Measurements from ENCODE around the gene SPRY4.

SPRY4 gene

GRCh38 chr5:142323480-142324135 lies 1.2 kb downstream of the SPRY4 start:
- H4K20me1 ChIP-seq (ENCODE audit: insufficient read depth, low read length), result no peaks in the 10 kb centered on the region
- no peaks in the 10 kb centered on the region for H3K9me3 ChIP-seq (replicated peaks; ENCODE audit: insufficient read depth, low read length)
- peaks cover 3% of the 10 kb centered on the region; the same call in 1 of the 2 replicates for H3K4me1 ChIP-seq (ENCODE audit: low read length)
- no peaks in the 10 kb centered on the region for H3K36me3 ChIP-seq (replicated peaks; ENCODE audit: insufficient read depth, low read length)
- no peaks in the 10 kb centered on the region for H3K79me2 ChIP-seq (ENCODE audit: low read length)
- no peak overlapping the region for H2AFZ ChIP-seq (ENCODE audit: low read length)
- no peaks in the 10 kb centered on the region for H3K27me3 ChIP-seq (replicated peaks; ENCODE audit: insufficient read depth, low read length)
- peak overlapping the region; percentile 83; the same call in 1 of the 2 replicates for H3K4me3 ChIP-seq (ENCODE audit: low read length)
- no peak overlapping the region for H3K27ac ChIP-seq (ENCODE audit: low read length)
- H3K9me2 ChIP-seq (replicated peaks; ENCODE audit: insufficient read depth, low read length), result no peaks in the 10 kb centered on the region
- H3K4me2 ChIP-seq (ENCODE audit: low read depth, low read length), result peak overlapping the region; percentile 91
- no peak overlapping the region for H3K9ac ChIP-seq (ENCODE audit: low read length)
- DNase-seq, result no peak
- TF ChIP-seq EZH2 (optimal IDR thresholded peaks at IDR 0.05; ENCODE audit: low read depth, low read length) (no peak), EZH2phosphoT487 (IDR thresholded peaks at IDR 0.05; ENCODE audit: low read length) (no peak), CTCF (IDR thresholded peaks at IDR 0.05; ENCODE audit: low read length) (no peak)
- peaks cover 13% of the 10 kb centered on the region; the same call in 1 of the 2 replicates for H3F3A ChIP-seq (ENCODE audit: insufficient read depth, low read length)

GRCh38 chr5:142322747-142323479 lies 1.9 kb downstream of the SPRY4 start:
- no peak for TF ChIP-seq EZH2 (optimal IDR thresholded peaks at IDR 0.05; ENCODE audit: low read depth, low read length)
- TF ChIP-seq EZH2phosphoT487 (IDR thresholded peaks at IDR 0.05; ENCODE audit: low read length), result no peak
- no peak for TF ChIP-seq CTCF (IDR thresholded peaks at IDR 0.05; ENCODE audit: low read length)
- H3K27me3 ChIP-seq (replicated peaks; ENCODE audit: insufficient read depth, low read length), result no peaks in the 10 kb centered on the region
- no peak overlapping the region for H3K9ac ChIP-seq (ENCODE audit: low read length)
- H3K4me2 ChIP-seq (ENCODE audit: low read depth, low read length), result no peak overlapping the region
- no peaks in the 10 kb centered on the region for H3K36me3 ChIP-seq (replicated peaks; ENCODE audit: insufficient read depth, low read length)
- H3K4me1 ChIP-seq (ENCODE audit: low read length), result peaks cover 3% of the 10 kb centered on the region; the same call in 1 of the 2 replicates
- H3K79me2 ChIP-seq (ENCODE audit: low read length), result no peaks in the 10 kb centered on the region
- H3K27ac ChIP-seq (ENCODE audit: low read length), result no peak overlapping the region
- no peaks in the 10 kb centered on the region for H4K20me1 ChIP-seq (ENCODE audit: insufficient read depth, low read length)
- DNase-seq, result no peak
- no peaks in the 10 kb centered on the region for H3K9me3 ChIP-seq (replicated peaks; ENCODE audit: insufficient read depth, low read length)
- H3K4me3 ChIP-seq (ENCODE audit: low read length), result no peak overlapping the region
- H3F3A ChIP-seq (ENCODE audit: insufficient read depth, low read length), result peaks cover 13% of the 10 kb centered on the region; the same call in 1 of the 2 replicates
- H2AFZ ChIP-seq (ENCODE audit: low read length), result no peak overlapping the region
- H3K9me2 ChIP-seq (replicated peaks; ENCODE audit: insufficient read depth, low read length), result no peaks in the 10 kb centered on the region

- TF ChIP-seq EZH2phosphoT487 (IDR thresholded peaks at IDR 0.05; ENCODE audit: low read length) (no peak), EZH2 (optimal IDR thresholded peaks at IDR 0.05; ENCODE audit: low read depth, low read length) (no peak), CTCF (IDR thresholded peaks at IDR 0.05; ENCODE audit: low read length) (no peak)
- Histone ChIP-seq H3K36me3 (replicated peaks; ENCODE audit: insufficient read depth, low read length) (no peaks in the 10 kb centered on the region), H3K4me3 (ENCODE audit: low read length) (no peak overlapping the region), H3K79me2 (ENCODE audit: low read length) (no peaks in the 10 kb centered on the region), H3K9ac (ENCODE audit: low read length) (no peak overlapping the region), H3F3A (ENCODE audit: insufficient read depth, low read length) (peaks cover 13% of the 10 kb centered on the region; the same call in 1 of the 2 replicates), H3K9me3 (replicated peaks; ENCODE audit: insufficient read depth, low read length) (no peaks in the 10 kb centered on the region), H3K27ac (ENCODE audit: low read length) (no peak overlapping the region), H3K4me1 (ENCODE audit: low read length) (peaks cover 3% of the 10 kb centered on the region; the same call in 1 of the 2 replicates), H4K20me1 (ENCODE audit: insufficient read depth, low read length) (no peaks in the 10 kb centered on the region), H3K9me2 (replicated peaks; ENCODE audit: insufficient read depth, low read length) (no peaks in the 10 kb centered on the region), H3K27me3 (replicated peaks; ENCODE audit: insufficient read depth, low read length) (no peaks in the 10 kb centered on the region), H3K4me2 (ENCODE audit: low read depth, low read length) (no peak overlapping the region), H2AFZ (ENCODE audit: low read length) (no peak overlapping the region)
- DNase-seq, result no peak
These were observed 2.4 kb downstream of the SPRY4 start for GRCh38 chr5:142322403-142322746.
